Common myeloid progenitor, CD34-positive (primary cell): ENCODE data around the gene KCNK1. TPM values are rescaled to one million over a fixed set of nuclear protein-coding genes. Genes with fewer than 3 reads are reported as not detected.
A peak's percentile ranks its signal among the peaks of the same experiment; 100 is the strongest.

Experiments used
- CTCF ChIA-PET: fragments of 350-600 bp; sonication (Branson Sonifier 250); formaldehyde crosslinking; loops from one replicate; lab custom pipeline; 2021; ENCODE audit warnings: antibody characterized with exemption; lab: Charles Lee
- POLR2A ChIA-PET: fragments of 350-600 bp; sonication (Branson Sonifier 250); formaldehyde crosslinking; loops from one replicate; lab custom pipeline; 2021; ENCODE audit warnings: antibody characterized with exemption; lab: Charles Lee
- DNase-seq, 3 donors: peaks; one replicate each; pipeline versions ENCODE4 v3.0.0 to v3.0.0-alpha.2; 2013
- H3K27ac ChIP-seq, 2 experiments: 1 replicate in 1 of 2; 2 replicates in 1 of 2; pipeline ENCODE4 v1.7.0; 2013; ENCODE audit warnings: inconsistent platforms in 2 of 2, low read length in 2 of 2, mild to moderate bottlenecking in 2 of 2, low read depth in 1 of 2, moderate library complexity in 1 of 2; ENCODE audit not compliant: severe bottlenecking in 2 of 2, insufficient read depth in 1 of 2, poor library complexity in 1 of 2
- H3K27me3 ChIP-seq, 5 experiments: replicated peaks in 2 of 5; 1 replicate in 3 of 5; 2 replicates in 2 of 5; pipeline versions ENCODE4 v1.6.1 to v1.7.0; 2013; ENCODE audit warnings: low read length in 4 of 5, mild to moderate bottlenecking in 2 of 5, moderate library complexity in 2 of 5, inconsistent platforms in 1 of 5; ENCODE audit not compliant: insufficient read depth in 5 of 5, control insufficient read depth in 4 of 5
- H3K36me3 ChIP-seq, 4 experiments: 1 replicate in 2 of 4; 2 replicates in 2 of 4; pipeline versions ENCODE4 v1.6.1 to v1.7.0; 2013; ENCODE audit warnings: low read length in 3 of 4, control low read depth in 1 of 4, mild to moderate bottlenecking in 1 of 4; ENCODE audit not compliant: control insufficient read depth in 4 of 4, insufficient read depth in 4 of 4
- H3K4me1 ChIP-seq, 4 experiments: 1 replicate in 3 of 4; 2 replicates in 1 of 4; pipeline versions ENCODE4 v1.6.1 to v1.7.1; 2013; ENCODE audit warnings: low read length in 3 of 4, mild to moderate bottlenecking in 3 of 4, control low read depth in 1 of 4, inconsistent platforms in 1 of 4, moderate library complexity in 1 of 4; ENCODE audit not compliant: control insufficient read depth in 4 of 4, insufficient read depth in 4 of 4; ENCODE audit errors: control extremely low read depth in 1 of 4
- H3K4me3 ChIP-seq, 7 experiments: 1 replicate in 4 of 7; 2 replicates in 3 of 7; pipeline versions ENCODE4 v1.5.1 to v1.7.0; 2013; ENCODE audit warnings: mild to moderate bottlenecking in 7 of 7, low read length in 6 of 7, moderate library complexity in 6 of 7, inconsistent platforms in 2 of 7, low read depth in 2 of 7, control low read depth in 1 of 7; ENCODE audit not compliant: insufficient read depth in 4 of 7, control insufficient read depth in 1 of 7; ENCODE audit errors: extremely low read depth in 1 of 7
- H3K9me3 ChIP-seq, 5 experiments: 1 replicate in 4 of 5; 2 replicates in 1 of 5; pipeline versions ENCODE4 v1.6.1 to v1.7.1; 2013; ENCODE audit warnings: low read length in 4 of 5, mild to moderate bottlenecking in 2 of 5, inconsistent platforms in 1 of 5, low read depth in 1 of 5, moderate library complexity in 1 of 5; ENCODE audit not compliant: control insufficient read depth in 4 of 5, insufficient read depth in 2 of 5; ENCODE audit errors: control extremely low read depth in 1 of 5
- WGBS: methylation state at CpG from one replicate; pipeline ENCODE4 v1.1.5; 2013; ENCODE audit not compliant: insufficient coverage; 5-methylcytosine and 5-hydroxymethylcytosine counted together
- polyA plus RNA-seq: library from polyadenylated mRNA; unstranded; fragments of 120-200 nt; gene quantifications from one replicate; pipeline ENCODE4 v1.2.1, GENCODE V29; 2013

The KCNK1 gene
- 0.04 TPM for polyA plus RNA-seq

DNA sequence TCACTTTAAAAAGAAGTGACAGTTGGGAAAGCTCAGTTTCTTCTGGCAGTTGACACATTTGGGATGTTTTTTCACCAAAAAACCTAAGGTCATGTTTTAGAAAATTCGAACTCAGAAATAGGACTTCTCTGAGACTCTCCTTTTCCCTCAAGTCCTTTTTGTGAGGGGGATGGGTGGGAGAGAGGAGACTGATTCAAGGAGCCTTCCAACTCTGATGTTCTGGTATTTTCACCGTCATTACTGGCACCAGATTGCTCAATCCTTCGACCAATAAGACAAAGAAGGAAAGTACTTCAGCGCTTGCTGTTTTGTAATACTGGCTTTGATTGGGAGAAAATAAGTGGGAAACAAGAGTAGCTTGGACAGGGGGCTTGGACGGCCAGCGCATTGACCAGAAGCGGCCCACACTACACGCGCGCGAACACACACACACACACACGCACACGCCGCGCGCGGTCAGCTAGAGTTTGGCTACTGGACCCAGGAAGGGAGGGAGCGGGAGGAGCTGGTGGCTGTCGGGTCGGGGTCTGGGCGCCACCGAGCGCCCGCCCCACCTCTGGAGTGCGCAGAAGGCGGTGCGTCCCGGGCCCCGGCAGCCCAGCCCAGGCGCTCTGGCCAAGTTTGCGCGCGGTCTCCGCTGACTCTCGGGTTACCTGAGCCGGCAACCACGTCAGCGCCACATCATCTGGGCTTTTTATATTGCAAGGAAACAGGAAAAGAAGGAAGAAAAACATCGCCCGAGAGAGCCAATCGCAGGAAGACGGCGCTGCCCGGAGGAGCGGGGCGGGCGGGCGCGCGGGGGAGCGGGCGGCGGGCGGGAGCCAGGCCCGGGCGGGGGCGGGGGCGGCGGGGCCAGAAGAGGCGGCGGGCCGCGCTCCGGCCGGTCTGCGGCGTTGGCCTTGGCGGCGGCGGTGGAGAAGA, at the start of gene KCNK1:
TSS of gene KCNK1 (plus strand) at position 855 of the 921 bp plus-strand sequence. CDS start at position 921, 66 bp downstream.
- Histone ChIP-seq H3K4me1 (peaks cover 0 to 16% (median 10%) of the 10 kb centered on the region in 4 experiments), H3K27me3 (peaks cover 5 to 84% (median 28%) of the 10 kb centered on the region in 5 experiments), H3K27ac (no peak within 1 kb of the TSS), H3K9me3 (peaks cover 0 to 2% (median 0%) of the 10 kb centered on the region in 5 experiments), H3K36me3 (no peaks in the 10 kb centered on the region), H3K4me3 (peak within 1 kb of the TSS in 5 of 7 experiments; percentile 29 to 62 (median 55))
- WGBS: 2% methylated on average over 29 of the region's 70 CpGs
- POLR2A ChIA-PET: no interaction called here
- CTCF ChIA-PET: no interaction called here
- DNase-seq: peak in 2 of 3 donors; percentile 5 to 8

DNA sequence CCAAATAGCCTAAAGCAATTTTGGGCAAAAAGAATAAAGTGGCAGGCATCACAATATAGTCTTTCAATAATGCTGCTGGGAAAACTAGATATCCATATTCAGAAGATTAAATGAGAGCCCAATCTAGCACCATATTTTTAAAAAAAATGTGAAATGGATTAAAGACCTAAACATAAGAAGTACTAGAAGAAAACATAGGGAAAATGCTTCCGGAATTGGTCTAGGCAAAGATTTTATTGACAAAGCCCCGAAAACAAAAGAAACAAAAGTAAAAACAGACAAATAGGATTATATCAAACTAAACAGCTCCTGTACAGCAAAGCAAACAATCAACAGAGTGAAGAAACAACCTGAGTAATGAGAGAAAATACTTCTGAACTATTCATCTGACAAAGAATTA, 48.6 kb upstream of the KCNK1 start:
- no CpG with 5 or more reads among the region's 2 CpGs for WGBS
- POLR2A ChIA-PET: no interaction called here
- H3K4me3 ChIP-seq: no peak overlapping the region
- DNase-seq: no peak
- H3K9me3 ChIP-seq: peaks cover 0 to 19% (median 3%) of the 10 kb centered on the region in 5 experiments
- H3K27ac ChIP-seq: no peak overlapping the region
- no peaks in the 10 kb centered on the region for H3K27me3 ChIP-seq
- no peaks in the 10 kb centered on the region for H3K4me1 ChIP-seq
- CTCF ChIA-PET: no interaction called here
- no peaks in the 10 kb centered on the region for H3K36me3 ChIP-seq

DNA sequence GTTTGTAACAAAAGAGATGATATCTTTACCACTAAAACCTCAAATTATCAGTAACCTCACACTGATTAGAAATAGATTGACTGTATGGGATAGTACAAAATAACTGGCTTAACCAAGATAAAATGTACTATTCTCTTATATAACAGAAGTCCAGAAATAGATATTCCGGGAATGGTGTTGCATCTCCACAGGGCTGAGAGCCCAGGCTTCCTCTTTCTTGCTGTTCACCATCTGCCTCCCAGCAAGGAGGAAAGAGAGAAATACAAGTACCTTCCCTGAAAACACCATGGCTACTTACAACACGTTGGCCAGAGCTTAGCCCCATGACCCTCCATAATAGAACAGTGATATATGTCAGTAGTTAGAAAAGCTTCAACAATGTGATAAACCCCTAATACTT, 47.0 kb upstream of the KCNK1 start:
- DNase-seq: no peak
- Histone ChIP-seq H3K27ac (no peak overlapping the region), H3K36me3 (no peaks in the 10 kb centered on the region), H3K4me3 (no peak overlapping the region), H3K4me1 (no peaks in the 10 kb centered on the region), H3K27me3 (no peaks in the 10 kb centered on the region), H3K9me3 (peaks cover 0 to 7% (median 1%) of the 10 kb centered on the region in 5 experiments)
- ChIA-PET POLR2A (no interaction called here), CTCF (no interaction called here)
- 86% methylated on average over 1 of the region's 2 CpGs for WGBS

DNA sequence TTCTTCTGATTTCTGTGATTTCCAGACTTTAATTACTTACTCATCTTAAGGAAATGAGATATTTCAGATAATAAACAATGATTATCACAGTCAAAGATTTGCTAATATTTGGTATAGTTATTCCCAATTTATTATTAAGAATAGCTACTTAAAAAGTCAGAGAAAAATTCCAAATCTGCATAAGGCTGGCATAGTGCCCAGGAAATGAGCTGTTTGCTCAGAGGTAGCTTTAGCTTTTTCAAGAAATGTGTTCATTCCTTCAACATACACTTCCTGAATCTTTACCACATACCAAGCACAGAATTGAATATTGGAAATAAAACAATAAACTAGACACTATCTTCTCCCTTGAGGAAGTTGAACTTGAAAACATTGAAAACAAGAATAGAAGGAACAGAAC, 44.3 kb upstream of the KCNK1 start:
- DNase-seq: no peak

DNA sequence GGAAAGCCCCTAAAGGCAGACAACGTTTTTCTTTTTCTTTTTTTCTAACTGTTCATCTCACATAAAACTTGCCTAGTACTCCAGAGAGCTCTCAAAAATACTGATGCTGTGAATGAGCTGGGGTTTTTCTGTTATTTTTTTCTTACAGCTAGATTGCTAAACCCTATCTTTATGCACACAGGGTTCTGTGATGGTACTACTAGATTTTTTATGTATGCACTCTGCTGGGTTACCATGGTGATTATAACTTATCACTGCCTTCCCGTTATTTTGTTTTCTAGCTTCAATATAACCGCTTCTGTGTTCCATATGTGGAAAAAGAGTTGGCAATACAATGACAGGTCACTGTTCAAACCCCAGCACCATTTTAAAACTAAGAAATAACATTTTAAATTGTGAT, 43.7 kb upstream of the KCNK1 start:
- Histone ChIP-seq H3K27me3 (no peaks in the 10 kb centered on the region), H3K27ac (no peak overlapping the region), H3K4me1 (no peaks in the 10 kb centered on the region), H3K36me3 (no peaks in the 10 kb centered on the region), H3K4me3 (no peak overlapping the region), H3K9me3 (peaks cover 0 to 1% (median 0%) of the 10 kb centered on the region in 5 experiments)
- DNase-seq: no peak
- CTCF ChIA-PET: no interaction called here
- POLR2A ChIA-PET: no interaction called here
- WGBS: no CpG with 5 or more reads among the region's 3 CpGs

More for the DNA sequence above, 44.3 kb upstream of the KCNK1 start:
- ChIA-PET CTCF (no interaction called here), POLR2A (no interaction called here)
- Histone ChIP-seq H3K9me3 (peaks cover 0 to 1% (median 0%) of the 10 kb centered on the region in 5 experiments), H3K4me3 (no peak overlapping the region), H3K27ac (no peak overlapping the region), H3K27me3 (no peaks in the 10 kb centered on the region), H3K4me1 (no peaks in the 10 kb centered on the region), H3K36me3 (no peaks in the 10 kb centered on the region)

DNA sequence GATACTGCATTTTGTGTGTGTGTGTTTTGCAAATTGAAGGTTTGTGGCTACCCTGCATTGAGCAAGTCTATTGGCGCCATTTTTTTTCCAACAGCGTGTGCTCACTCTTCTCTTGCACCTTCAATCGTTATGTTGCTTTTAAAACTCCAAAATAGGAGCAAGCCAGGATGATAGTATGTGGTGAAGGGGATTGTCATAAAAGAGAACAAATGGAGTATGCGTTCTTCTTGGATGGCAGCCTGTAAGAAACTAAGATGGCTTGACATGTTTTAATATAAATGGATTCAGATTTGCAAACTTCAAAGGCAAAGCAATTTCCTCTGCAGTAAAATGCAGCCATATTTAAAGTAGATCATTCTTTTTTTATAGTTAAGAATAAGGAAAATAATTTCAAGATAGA, 43.2 kb upstream of the KCNK1 start:
- peaks cover 0 to 1% (median 0%) of the 10 kb centered on the region in 5 experiments for H3K9me3 ChIP-seq
- POLR2A ChIA-PET: no interaction called here
- no CpG with 5 or more reads among the region's 4 CpGs for WGBS
- DNase-seq: no peak
- H3K4me1 ChIP-seq: no peaks in the 10 kb centered on the region
- H3K27me3 ChIP-seq: peaks cover 0 to 1% (median 0%) of the 10 kb centered on the region in 5 experiments
- CTCF ChIA-PET: no interaction called here
- H3K4me3 ChIP-seq: no peak overlapping the region
- H3K27ac ChIP-seq: no peak overlapping the region
- H3K36me3 ChIP-seq: no peaks in the 10 kb centered on the region

DNA sequence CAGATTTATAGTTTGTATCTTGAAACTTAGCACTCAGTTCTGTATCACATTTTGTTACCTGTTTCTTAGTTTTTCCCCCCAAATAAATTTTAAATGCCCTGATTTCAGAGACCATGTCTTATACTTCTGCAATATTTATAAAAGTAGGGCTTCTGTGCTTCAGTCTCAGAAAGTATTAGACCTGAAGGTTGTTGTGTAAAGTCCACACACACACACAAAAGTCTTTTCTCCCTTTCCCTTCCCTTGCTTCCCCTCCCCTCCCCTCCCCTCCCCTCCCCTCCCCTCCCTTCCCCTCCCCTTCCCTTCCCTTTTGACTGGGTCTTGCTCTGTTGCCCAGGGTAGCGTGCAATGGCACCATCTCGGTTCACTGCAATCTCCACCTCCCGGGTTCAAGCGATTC, 41.0 kb upstream of the KCNK1 start:
- Histone ChIP-seq H3K27ac (no peak overlapping the region), H3K36me3 (no peaks in the 10 kb centered on the region), H3K27me3 (peaks cover 0 to 1% (median 0%) of the 10 kb centered on the region in 5 experiments), H3K9me3 (no peaks in the 10 kb centered on the region), H3K4me3 (no peak overlapping the region), H3K4me1 (no peaks in the 10 kb centered on the region)
- ChIA-PET CTCF (no interaction called here), POLR2A (no interaction called here)
- DNase-seq: no peak
- 100% methylated on average over 2 of the region's 4 CpGs for WGBS
